SHP77 treated with DMSO at 0.1 percent for 48 hours (cell line): ENCODE measurements around the gene TRPC4AP.

Experiments
- DNase-seq: peaks from one replicate; lab custom pipeline; 2025; lab: John Stamatoyannopoulos, UW

Gene TRPC4AP

GRCh38 chr20:34970193-34970840, 122.3 kb downstream of the TRPC4AP start:
- no peak for DNase-seq

GRCh38 chr20:34968042-34968775, 124.4 kb downstream of the TRPC4AP start:
- no peak for DNase-seq

- DNase-seq, result no peak
Observed at GRCh38 chr20:34967421-34967820, 125.2 kb downstream of the TRPC4AP start.

DNA sequence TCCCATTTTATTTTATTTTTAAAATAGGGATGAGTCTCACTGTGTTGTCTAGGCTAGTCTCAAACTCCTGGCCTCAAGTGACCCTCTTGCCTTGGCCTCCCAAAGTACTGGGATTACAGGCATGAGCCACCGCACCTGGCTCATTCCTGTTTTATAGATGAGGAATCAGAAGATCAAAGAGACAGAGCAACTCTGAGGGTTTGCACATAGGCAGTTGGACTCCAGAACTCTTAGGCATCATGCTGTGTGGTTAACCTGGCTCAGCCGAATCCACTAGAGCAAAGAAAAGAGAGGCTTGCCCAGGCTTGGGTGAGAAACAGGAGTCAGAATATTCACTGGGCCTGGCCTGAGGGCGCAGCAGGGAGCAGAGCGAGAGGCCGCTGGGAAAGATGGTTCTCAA, 127.6 kb downstream of the TRPC4AP start:
- no peak for DNase-seq

GRCh38 chr20:34964486-34964885, 128.1 kb downstream of the TRPC4AP start:
- DNase-seq, result no peak

- DNase-seq, result no peak
Observed at GRCh38 chr20:34956751-34957472, 135.7 kb downstream of the TRPC4AP start.

GRCh38 chr20:34956041-34956458, 136.6 kb downstream of the TRPC4AP start:
- DNase-seq, result no peak

- DNase-seq, result peak; percentile 90
Observed at GRCh38 chr20:34955231-34956040, 137.2 kb downstream of the TRPC4AP start, which contains the start of the genes GSS and MYH7B. GSS (minus strand) TSS chr20:34955806; CDS start chr20:34951852, 3,954 bp downstream. MYH7B (plus strand) TSS chr20:34955868; CDS start chr20:34978006, 22,138 bp downstream.

DNA sequence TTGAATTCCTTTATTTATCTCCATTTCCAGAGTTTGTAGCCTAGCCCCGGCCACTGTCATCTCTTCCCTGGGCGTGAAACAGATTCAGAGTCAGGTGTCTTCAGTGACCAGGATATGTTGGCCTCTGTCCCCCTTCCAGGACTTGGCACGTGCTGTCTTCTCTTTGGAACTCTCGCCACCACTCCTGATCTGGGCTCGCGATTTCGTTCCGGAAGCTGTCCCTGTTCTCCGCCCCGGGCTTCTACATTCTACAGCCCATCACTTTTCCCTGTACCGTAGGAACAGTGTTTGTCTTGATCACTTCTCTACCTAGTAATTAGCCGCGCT, 137.7 kb downstream of the TRPC4AP start:
- peak; percentile 58 for DNase-seq

DNA sequence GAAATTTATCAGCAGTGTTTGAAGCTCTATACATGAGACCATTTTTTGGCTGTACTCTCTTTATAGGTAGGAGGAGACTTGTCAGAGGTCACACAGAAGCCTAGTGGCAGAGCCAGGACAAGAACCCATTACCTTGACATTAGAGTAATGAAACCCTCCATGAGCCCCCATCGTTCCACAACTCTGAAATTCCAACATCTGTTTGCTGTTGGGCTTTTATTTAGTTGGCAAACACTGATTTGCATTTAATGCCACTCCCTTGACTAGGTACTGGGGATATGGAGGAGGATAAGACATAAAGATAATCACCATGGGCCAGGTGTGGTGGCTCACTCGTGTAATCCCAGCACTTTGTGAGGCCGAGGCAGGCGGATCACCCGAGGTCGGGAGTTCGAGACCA, 138.6 kb downstream of the TRPC4AP start:
- DNase-seq, result no peak

- no peak for DNase-seq
Observed at GRCh38 chr20:34952671-34953070, 139.9 kb downstream of the TRPC4AP start.
